GM23338 (cell line): ENCODE measurements around the gene C16orf90. TPM values are rescaled to one million over a fixed set of nuclear protein-coding genes. Genes with fewer than 3 reads are reported as not detected.

ENCODE experiments used
- ATAC-seq: fragments of 200-7000 bp; cut with Tn5 transposase; 3 replicates; pipeline ENCODE4 v1.9.1; 2020
- DNase-seq: peaks from one replicate; pipeline ENCODE4 v3.0.0-alpha.2; 2015; ENCODE audit warnings: low spot score
- H2AFZ ChIP-seq: fragments of 200-600 bp; sonication (generic); 2 replicates; pipeline ENCODE4 v1.8.0; 2016; ENCODE audit warnings: antibody characterized with exemption, mild to moderate bottlenecking, moderate library complexity
- H3F3A ChIP-seq: fragments of 200-600 bp; sonication (generic); replicated peaks from 2 replicates; pipeline ENCODE4 v1.8.0; 2017; ENCODE audit warnings: antibody characterized with exemption, mixed run types, low read depth
- H3K27ac ChIP-seq: fragments of 200-600 bp; sonication (generic); 2 replicates; pipeline ENCODE4 v1.6.1; 2016; ENCODE audit warnings: low read depth
- H3K27me3 ChIP-seq: fragments of 200-600 bp; sonication (generic); 2 replicates; pipeline ENCODE4 v1.8.0; 2016; ENCODE audit warnings: mild to moderate bottlenecking, mixed run types, moderate library complexity; ENCODE audit not compliant: insufficient read depth
- H3K36me3 ChIP-seq: fragments of 200-600 bp; sonication (generic); 2 replicates; pipeline ENCODE4 v1.8.0; 2016; ENCODE audit warnings: mild to moderate bottlenecking; ENCODE audit not compliant: insufficient read depth
- H3K4me1 ChIP-seq: fragments of 200-600 bp; sonication (generic); 2 replicates; pipeline ENCODE4 v1.8.0; 2016; ENCODE audit warnings: mild to moderate bottlenecking, moderate library complexity; ENCODE audit not compliant: insufficient read depth
- H3K4me2 ChIP-seq: fragments of 200-600 bp; sonication (generic); 2 replicates; pipeline ENCODE4 v1.7.1; 2017; ENCODE audit warnings: mixed run types
- H3K4me3 ChIP-seq: fragments of 200-600 bp; sonication (generic); 2 replicates; pipeline ENCODE4 v1.6.1; 2016; ENCODE audit warnings: mixed run types
- H3K79me2 ChIP-seq: fragments of 200-600 bp; sonication (generic); replicated peaks from 2 replicates; pipeline ENCODE4 v1.8.0; 2017; ENCODE audit warnings: mild to moderate bottlenecking; ENCODE audit not compliant: insufficient read depth
- H3K9me2 ChIP-seq: fragments of 200-600 bp; sonication (generic); 2 replicates; pipeline ENCODE4 v1.8.0; 2017; ENCODE audit not compliant: insufficient read depth
- H4K20me1 ChIP-seq: fragments of 200-600 bp; sonication (generic); replicated peaks from 2 replicates; pipeline ENCODE4 v1.8.0; 2017; ENCODE audit warnings: mild to moderate bottlenecking; ENCODE audit not compliant: insufficient read depth
- H3K27ac Mint-ChIP-seq: 2 replicates; pipeline ENCODE4 v1.8.0; 2020; ENCODE audit warnings: inconsistent platforms, mild to moderate bottlenecking, moderate library complexity, mixed read lengths
- H3K27me3 Mint-ChIP-seq: 3 replicates; pipeline ENCODE4 v1.8.0; 2022; ENCODE audit warnings: low read depth, mild to moderate bottlenecking, moderate library complexity, mixed read lengths, inconsistent platforms; ENCODE audit not compliant: insufficient read depth, poor library complexity
- H3K36me3 Mint-ChIP-seq: 3 replicates; pipeline ENCODE4 v1.8.0; 2021; ENCODE audit warnings: low read depth, mild to moderate bottlenecking, inconsistent platforms, moderate library complexity, mixed read lengths
- H3K4me1 Mint-ChIP-seq: 3 replicates; pipeline ENCODE4 v1.8.0; 2020; ENCODE audit warnings: mild to moderate bottlenecking, inconsistent platforms, mixed read lengths
- H3K4me3 Mint-ChIP-seq: 3 replicates; pipeline ENCODE4 v1.8.0; 2021; ENCODE audit warnings: moderate library complexity, mild to moderate bottlenecking, inconsistent platforms, mixed read lengths
- H3K9me3 Mint-ChIP-seq: 3 replicates; pipeline ENCODE4 v1.8.0; 2020; ENCODE audit warnings: moderate library complexity, mild to moderate bottlenecking, inconsistent platforms, mixed read lengths
- CTCF ChIP-seq, 2 experiments: fragments of 200-600 bp in 1 of 2; sonication (generic) in 1 of 2; conservative IDR thresholded peaks; 2 replicates each; pipeline versions ENCODE4 v1.5.1 to v1.6.1; 2016 to 2017; ENCODE audit warnings: antibody characterized with exemption in 2 of 2, low read depth in 2 of 2, mild to moderate bottlenecking in 2 of 2, moderate library complexity in 1 of 2
- ETS1 ChIP-seq: IDR thresholded peaks from 2 replicates; pipeline ENCODE4 v1.6.1; 2016; ENCODE audit warnings: antibody characterized with exemption
- EZH2 ChIP-seq: fragments of 200-600 bp; sonication (generic); IDR thresholded peaks from one replicate; pipeline ENCODE4 v1.8.0; 2017; ENCODE audit warnings: antibody characterized with exemption, mild to moderate bottlenecking, low read depth; ENCODE audit not compliant: unreplicated experiment
- JUNB ChIP-seq: IDR thresholded peaks from one replicate; pipeline ENCODE4 v1.6.1; 2016; ENCODE audit warnings: antibody characterized with exemption; ENCODE audit not compliant: unreplicated experiment
- NANOG ChIP-seq: IDR thresholded peaks from 2 replicates; pipeline ENCODE4 v1.6.1; 2016; ENCODE audit warnings: antibody characterized with exemption, borderline replicate concordance
- POLR2AphosphoS5 ChIP-seq: IDR thresholded peaks from 2 replicates; pipeline ENCODE4 v1.6.1; 2016; ENCODE audit warnings: antibody characterized with exemption, low read depth
- REST ChIP-seq: IDR thresholded peaks from one replicate; pipeline ENCODE4 v1.6.1; 2018; ENCODE audit warnings: antibody characterized with exemption; ENCODE audit not compliant: unreplicated experiment
- ZNF462 ChIP-seq: fragments of 250-450 bp; sonication (Bioruptor Pico); IDR thresholded peaks from 2 replicates; pipeline ENCODE4 v1.5.0; 2020; ENCODE audit warnings: mild to moderate bottlenecking, moderate library complexity
- polyA plus RNA-seq: library from polyadenylated mRNA; unstranded; fragments of >200 nt; fragmentation: Nextera tagmentation; extraction: Ambion mirVana; gene quantifications from 2 replicates; pipeline ENCODE4 v1.2.1, GENCODE V29; 2016
- total RNA-seq: library from RNA; depleted of rRNA; stranded (reverse); fragments of >200 nt; shearing (Covaris generic); gene quantifications from 2 replicates; pipeline ENCODE4 v1.2.3, GENCODE V29; 2014

Gene C16orf90
- total and polyA plus RNA-seq, 2 experiments from 2014 or later: not detected

DNA sequence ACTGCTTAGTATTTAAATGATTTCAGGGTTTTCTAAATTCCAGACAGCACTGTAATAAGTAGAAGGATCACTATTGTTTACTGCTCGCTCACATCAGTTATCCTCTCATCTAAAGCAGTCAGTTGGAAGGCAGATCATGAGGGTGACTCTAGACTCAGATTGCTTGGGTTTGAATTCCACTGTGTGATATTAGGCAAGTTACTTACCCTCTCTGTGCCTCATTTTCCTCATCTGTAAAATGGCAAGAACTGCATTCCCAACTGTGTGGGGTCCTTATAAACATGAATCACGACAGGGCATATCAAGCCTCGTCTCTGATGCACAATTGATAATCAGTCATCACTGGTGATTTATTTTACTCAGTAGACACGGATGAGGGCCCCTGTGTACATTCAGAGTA is 20.6 kb upstream of the C16orf90 start:
- H3K9me3 Mint-ChIP-seq: no peaks in the 10 kb centered on the region; the same call in 2 of the 3 replicates
- H3K27ac Mint-ChIP-seq: no peak overlapping the region
- no peak overlapping the region for H3K4me3 Mint-ChIP-seq
- DNase-seq (no peak), ATAC-seq (no peak)
- no peak overlapping the region for H2AFZ ChIP-seq
- H3F3A ChIP-seq: no peaks in the 10 kb centered on the region
- peaks cover 8% of the 10 kb centered on the region; the same call in 1 of the 2 replicates for H4K20me1 ChIP-seq
- H3K79me2 ChIP-seq: no peaks in the 10 kb centered on the region
- H3K27me3 ChIP-seq: no peaks in the 10 kb centered on the region
- no peaks in the 10 kb centered on the region for H3K9me2 ChIP-seq
- no peak for TF ChIP-seq REST
- H3K4me2 ChIP-seq: no peak overlapping the region
- H3K27me3 Mint-ChIP-seq: peaks cover 8% of the 10 kb centered on the region
- H3K4me3 ChIP-seq: no peak overlapping the region
- H3K4me1 ChIP-seq: no peaks in the 10 kb centered on the region
- H3K4me1 Mint-ChIP-seq: no peaks in the 10 kb centered on the region
- no peak overlapping the region for H3K27ac ChIP-seq
- no peaks in the 10 kb centered on the region for H3K36me3 ChIP-seq
- peaks cover 46% of the 10 kb centered on the region for H3K36me3 Mint-ChIP-seq

- Histone ChIP-seq H4K20me1 (peaks cover 8% of the 10 kb centered on the region; the same call in 1 of the 2 replicates), H3K4me2 (no peak overlapping the region), H3K79me2 (no peaks in the 10 kb centered on the region), H3K4me1 (no peaks in the 10 kb centered on the region), H3F3A (no peaks in the 10 kb centered on the region), H2AFZ (no peak overlapping the region), H3K36me3 (no peaks in the 10 kb centered on the region), H3K27ac (no peak overlapping the region), H3K27me3 (no peaks in the 10 kb centered on the region), H3K4me3 (no peak overlapping the region), H3K9me2 (no peaks in the 10 kb centered on the region)
- Mint-ChIP-seq H3K4me3 (no peak overlapping the region), H3K9me3 (no peaks in the 10 kb centered on the region; the same call in 2 of the 3 replicates), H3K36me3 (peaks cover 50% of the 10 kb centered on the region), H3K27me3 (peaks cover 4% of the 10 kb centered on the region), H3K4me1 (no peaks in the 10 kb centered on the region), H3K27ac (no peak overlapping the region)
- TF ChIP-seq EZH2 (no peak), ZNF462 (CRISPR knock-in tag) (no peak), JUNB (no peak), POLR2AphosphoS5 (no peak), CTCF (conservative IDR thresholded peaks at IDR 0.05; ENCODE audit: low read depth in 2 of 2) (no peak), NANOG (no peak), ETS1 (no peak)
- DNase-seq: no peak
- no peak for ATAC-seq
Measured at GRCh38 chr16:3514621-3515020, 19.3 kb upstream of the C16orf90 start.
